Measurements from ENCODE around the gene JMJD8.

DNA sequence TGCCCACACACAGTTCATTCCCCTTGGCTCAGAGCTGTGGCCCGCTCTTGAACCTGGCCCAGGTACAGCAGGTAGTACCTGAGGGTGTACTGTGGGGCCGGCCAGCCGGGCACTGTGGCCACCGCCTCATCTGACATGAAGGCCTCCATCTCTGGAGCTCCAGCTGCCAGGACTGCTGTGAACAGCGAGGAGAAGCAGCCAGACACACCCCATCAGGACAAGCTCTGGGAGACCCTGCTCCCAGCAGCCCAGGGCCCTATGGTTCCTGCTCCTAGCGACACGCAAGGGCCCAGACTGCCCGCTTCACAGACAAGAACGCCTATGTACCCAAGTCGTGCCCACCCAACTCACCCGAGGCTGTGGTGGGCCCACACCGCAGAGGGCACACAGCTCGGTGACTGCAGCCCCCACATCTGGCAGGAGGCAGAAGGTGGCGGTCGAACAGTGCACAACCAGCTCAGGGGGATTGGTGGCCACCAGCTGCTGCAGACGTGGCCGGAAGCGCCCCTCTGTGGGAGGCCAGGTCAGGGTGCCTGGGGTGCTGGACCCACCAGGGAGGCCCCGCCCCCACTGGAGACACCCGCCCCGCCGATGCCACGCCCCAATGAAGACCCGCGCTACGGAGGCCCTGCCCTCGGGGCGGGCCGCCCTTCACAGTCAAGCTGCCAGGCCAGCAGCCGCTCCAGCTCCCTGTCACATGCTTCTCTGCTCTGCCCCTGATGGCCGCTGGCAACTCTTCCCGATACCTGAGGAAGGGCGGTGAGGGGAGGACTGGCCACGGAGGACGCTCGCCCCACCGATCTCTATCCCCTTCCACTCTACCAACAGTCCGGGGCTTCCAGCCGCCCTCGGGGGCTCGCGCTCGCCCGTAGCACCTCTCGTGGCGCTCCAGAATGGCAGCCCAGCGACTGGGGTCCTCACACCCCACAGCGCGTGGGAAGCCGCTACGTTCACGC lies 5.0 kb downstream of the JMJD8 start:
- no peak; the same call in 1 of the 2 replicates for TF ChIP-seq POLR2AphosphoS5 (IDR thresholded peaks at IDR 0.05; ENCODE audit: low read depth, low read length)
- TF ChIP-seq TAF1 (IDR thresholded peaks at IDR 0.05; ENCODE audit: borderline replicate concordance, insufficient read depth, low read length): no peak
- TF ChIP-seq, protein P1, sequence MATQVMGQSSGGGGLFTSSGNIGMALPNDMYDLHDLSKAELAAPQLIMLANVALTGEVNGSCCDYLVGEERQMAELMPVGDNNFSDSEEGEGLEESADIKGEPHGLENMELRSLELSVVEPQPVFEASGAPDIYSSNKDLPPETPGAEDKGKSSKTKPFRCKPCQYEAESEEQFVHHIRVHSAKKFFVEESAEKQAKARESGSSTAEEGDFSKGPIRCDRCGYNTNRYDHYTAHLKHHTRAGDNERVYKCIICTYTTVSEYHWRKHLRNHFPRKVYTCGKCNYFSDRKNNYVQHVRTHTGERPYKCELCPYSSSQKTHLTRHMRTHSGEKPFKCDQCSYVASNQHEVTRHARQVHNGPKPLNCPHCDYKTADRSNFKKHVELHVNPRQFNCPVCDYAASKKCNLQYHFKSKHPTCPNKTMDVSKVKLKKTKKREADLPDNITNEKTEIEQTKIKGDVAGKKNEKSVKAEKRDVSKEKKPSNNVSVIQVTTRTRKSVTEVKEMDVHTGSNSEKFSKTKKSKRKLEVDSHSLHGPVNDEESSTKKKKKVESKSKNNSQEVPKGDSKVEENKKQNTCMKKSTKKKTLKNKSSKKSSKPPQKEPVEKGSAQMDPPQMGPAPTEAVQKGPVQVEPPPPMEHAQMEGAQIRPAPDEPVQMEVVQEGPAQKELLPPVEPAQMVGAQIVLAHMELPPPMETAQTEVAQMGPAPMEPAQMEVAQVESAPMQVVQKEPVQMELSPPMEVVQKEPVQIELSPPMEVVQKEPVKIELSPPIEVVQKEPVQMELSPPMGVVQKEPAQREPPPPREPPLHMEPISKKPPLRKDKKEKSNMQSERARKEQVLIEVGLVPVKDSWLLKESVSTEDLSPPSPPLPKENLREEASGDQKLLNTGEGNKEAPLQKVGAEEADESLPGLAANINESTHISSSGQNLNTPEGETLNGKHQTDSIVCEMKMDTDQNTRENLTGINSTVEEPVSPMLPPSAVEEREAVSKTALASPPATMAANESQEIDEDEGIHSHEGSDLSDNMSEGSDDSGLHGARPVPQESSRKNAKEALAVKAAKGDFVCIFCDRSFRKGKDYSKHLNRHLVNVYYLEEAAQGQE (IDR thresholded peaks at IDR 0.05; ENCODE audit: insufficient read depth in 1 of 2, low read depth in 2 of 2, low read length in 2 of 2): no peak

Data from PFSK-1 (cell line).